SK-N-MC (cell line): ENCODE results near the gene ZDHHC22.

ENCODE experiments used
- EZH2 ChIP-seq: fragments of 200-600 bp; sonication (generic); IDR thresholded peaks from one replicate; pipeline ENCODE4 v1.6.1; 2017; ENCODE audit warnings: antibody characterized with exemption
- FOXP2 ChIP-seq: optimal IDR thresholded peaks from 2 replicates; pipeline ENCODE3; 2011; ENCODE audit warnings: mild to moderate bottlenecking, moderate library complexity; ENCODE audit not compliant: insufficient read depth; ENCODE audit errors: extremely low read length, control extremely low read depth
- POLR2AphosphoS5 ChIP-seq: IDR thresholded peaks from 2 replicates; pipeline ENCODE4 v1.6.1; 2012; ENCODE audit warnings: mild to moderate bottlenecking, low read depth, low read length, borderline replicate concordance

DNA sequence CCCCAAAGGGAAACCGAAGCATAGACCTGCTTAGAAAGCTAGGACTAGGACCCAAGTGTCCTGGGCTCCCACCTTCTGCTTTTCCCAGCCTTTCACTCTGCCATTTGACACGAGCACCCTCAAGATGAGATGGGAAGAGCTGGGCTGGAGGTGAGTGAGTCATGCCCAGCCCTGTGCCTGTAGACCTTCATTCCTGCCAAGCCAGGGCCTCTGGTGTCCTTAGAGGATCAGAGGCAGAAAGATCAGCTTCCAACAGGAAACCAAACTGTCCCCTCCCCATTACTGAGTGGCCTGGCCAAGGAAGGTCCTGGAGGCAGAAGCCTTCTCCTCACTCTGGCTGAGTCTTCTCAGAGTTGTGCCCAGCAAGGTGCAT is 43.5 kb upstream of the ZDHHC22 start:
- no peak for TF ChIP-seq POLR2AphosphoS5
- TF ChIP-seq EZH2: no peak
- no peak for TF ChIP-seq FOXP2
